HUDEP-2 (cell line): ENCODE results near the gene MKLN1.
A peak's percentile ranks its signal among the peaks of the same experiment; 100 is the strongest.
"Not testable (repeated sequence)": the region's sequence is repeated elsewhere in the genome, so short reads cannot be mapped to it uniquely, and the experiment has no call there.

ENCODE experiments used
- DNase-seq, 76 experiments: peaks; one replicate each; lab custom pipeline; 2025; ENCODE audit not compliant: unreplicated experiment in 76 of 76; lab: John Stamatoyannopoulos, UW

Gene MKLN1

GRCh38 chr7:131513245-131514061 is 185.8 kb downstream of the MKLN1 start:
- DNase-seq, result peak in 67 of 76 experiments; percentile 7 to 83 (median 52)

- not testable (repeated sequence) for DNase-seq
These were observed 187.8 kb downstream of the MKLN1 start for GRCh38 chr7:131515471-131515870.

- no peak for DNase-seq
These were observed 189.7 kb downstream of the MKLN1 start for GRCh38 chr7:131517218-131517923.

GRCh38 chr7:131518626-131519025 is 190.9 kb downstream of the MKLN1 start:
- no peak for DNase-seq

GRCh38 chr7:131521651-131522163 is 194.0 kb downstream of the MKLN1 start:
- DNase-seq, result no peak

- DNase-seq, result no peak
These were observed 194.8 kb downstream of the MKLN1 start for GRCh38 chr7:131522325-131522930.

GRCh38 chr7:131524115-131524514 is 196.4 kb downstream of the MKLN1 start:
- no peak for DNase-seq

- no peak for DNase-seq
These were observed 197.0 kb downstream of the MKLN1 start for GRCh38 chr7:131524703-131525102.

GRCh38 chr7:131525820-131526219 is 198.1 kb downstream of the MKLN1 start:
- no peak for DNase-seq

GRCh38 chr7:131527456-131527855 is 199.8 kb downstream of the MKLN1 start:
- no peak for DNase-seq

GRCh38 chr7:131529179-131529578 is 201.5 kb downstream of the MKLN1 start:
- no peak for DNase-seq

- DNase-seq, result no peak
These were observed 201.9 kb downstream of the MKLN1 start for GRCh38 chr7:131529617-131530016.

- no peak for DNase-seq
These were observed 202.5 kb downstream of the MKLN1 start for GRCh38 chr7:131530137-131530536.

- no peak for DNase-seq
These were observed 205.0 kb downstream of the MKLN1 start for GRCh38 chr7:131532570-131533091.

- DNase-seq, result peak in 12 of 76 experiments; percentile 1 to 17 (median 8)
These were observed 205.5 kb downstream of the MKLN1 start for GRCh38 chr7:131533151-131533559.

GRCh38 chr7:131533566-131534561 is 206.2 kb downstream of the MKLN1 start:
- no peak for DNase-seq

GRCh38 chr7:131536361-131536849 is 208.7 kb downstream of the MKLN1 start:
- no peak for DNase-seq

- no peak for DNase-seq
These were observed 209.9 kb downstream of the MKLN1 start for GRCh38 chr7:131537571-131537978.

GRCh38 chr7:131538071-131538812 is 210.6 kb downstream of the MKLN1 start:
- no peak for DNase-seq
